CD4-positive, alpha-beta memory T cell (primary cell): ENCODE data around the gene TFF3. TPM values are rescaled to one million over a fixed set of nuclear protein-coding genes. Genes with fewer than 3 reads are reported as not detected.

Source experiments
- CTCF ChIA-PET: fragments of 350-600 bp; sonication (Branson Sonifier 250); formaldehyde crosslinking; loops from one replicate; lab custom pipeline; 2021; ENCODE audit warnings: inconsistent platforms; ENCODE audit not compliant: partially characterized antibody; lab: Charles Lee
- POLR2A ChIA-PET: fragments of 350-600 bp; sonication (Branson Sonifier 250); formaldehyde crosslinking; loops from one replicate; lab custom pipeline; 2021; ENCODE audit not compliant: partially characterized antibody; lab: Charles Lee
- DNase-seq, 5 donors: peaks; one replicate each; pipeline versions ENCODE4 v3.0.0 to v3.0.0-alpha.2; 2020 to 2022; ENCODE audit warnings: mixed read lengths in 1 of 5
- H3K27ac ChIP-seq: one replicate; pipeline ENCODE4 v1.7.0; 2013; ENCODE audit warnings: low read depth, low read length
- H3K27me3 ChIP-seq: 2 replicates; pipeline ENCODE4 v1.7.0; 2013; ENCODE audit warnings: mild to moderate bottlenecking, low read length, moderate library complexity; ENCODE audit not compliant: insufficient read depth
- H3K36me3 ChIP-seq: 2 replicates; pipeline ENCODE4 v1.7.0; 2013; ENCODE audit warnings: mild to moderate bottlenecking, low read length, moderate library complexity; ENCODE audit not compliant: insufficient read depth
- H3K4me1 ChIP-seq: 2 replicates; pipeline ENCODE4 v1.7.0; 2013; ENCODE audit warnings: mild to moderate bottlenecking, low read length, moderate library complexity; ENCODE audit not compliant: insufficient read depth
- H3K4me3 ChIP-seq, 2 donors: one replicate each; pipeline ENCODE4 v1.7.0; 2013; ENCODE audit warnings: low read length in 2 of 2, mild to moderate bottlenecking in 1 of 2
- H3K9me3 ChIP-seq, 2 donors: one replicate each; pipeline ENCODE4 v1.7.0; 2013; ENCODE audit warnings: low read length in 2 of 2, control low read depth in 1 of 2; ENCODE audit not compliant: control insufficient read depth in 1 of 2
- H3K27ac Mint-ChIP-seq, 7 donors: one replicate each; pipeline ENCODE4 v1.8.0; 2020 to 2021; ENCODE audit warnings: mixed read lengths in 7 of 7, mild to moderate bottlenecking in 6 of 7, inconsistent platforms in 3 of 7, moderate library complexity in 3 of 7
- H3K27me3 Mint-ChIP-seq, 2 donors: one replicate each; pipeline ENCODE4 v1.8.0; 2020 to 2021; ENCODE audit warnings: mixed read lengths in 2 of 2
- H3K36me3 Mint-ChIP-seq, 2 donors: one replicate each; pipeline ENCODE4 v1.8.0; 2020 to 2021; ENCODE audit warnings: mixed read lengths in 2 of 2, inconsistent platforms in 1 of 2, mild to moderate bottlenecking in 1 of 2
- H3K4me1 Mint-ChIP-seq, 4 donors: one replicate each; pipeline ENCODE4 v1.8.0; 2020 to 2021; ENCODE audit warnings: mixed read lengths in 4 of 4, mild to moderate bottlenecking in 1 of 4
- H3K4me3 Mint-ChIP-seq, 8 donors: one replicate each; pipeline ENCODE4 v1.8.0; 2020 to 2021; ENCODE audit warnings: mixed read lengths in 8 of 8, mild to moderate bottlenecking in 7 of 8, moderate library complexity in 6 of 8, inconsistent platforms in 3 of 8
- H3K9me3 Mint-ChIP-seq, 8 donors: one replicate each; pipeline ENCODE4 v1.8.0; 2020 to 2021; ENCODE audit warnings: mixed read lengths in 8 of 8, mild to moderate bottlenecking in 5 of 8, inconsistent platforms in 3 of 8, moderate library complexity in 1 of 8
- intact Hi-C: fragments of 100-400 bp; cut with micrococcal nuclease; formaldehyde crosslinking; loops from one replicate; pipeline ENCODE4 v1.15.1; 2023
- polyA plus RNA-seq, 2 donors: library from polyadenylated mRNA; unstranded; fragments of 300-500 nt; fragmentation: Illumina TruSeq; gene quantifications; one replicate each; pipeline ENCODE4 v1.2.3, GENCODE V29; 2021
- total RNA-seq, 2 experiments: library from RNA; stranded (reverse); gene quantifications; one replicate each; pipeline ENCODE4 v1.2.3, GENCODE V29; 2021

TFF3 gene
- total and polyA plus RNA-seq, 4 experiments from 2014 or later: not detected

- H3K27ac Mint-ChIP-seq: peak overlapping the region in 2 of 7 donors; percentile 22 to 24
- no peaks in the 10 kb centered on the region for H3K9me3 Mint-ChIP-seq
- no peaks in the 10 kb centered on the region for H3K27me3 ChIP-seq
- ChIA-PET CTCF (interaction anchor here (0.6 to 2.4 kb wide), 8 partner anchors 27 to 600 kb away, joined by 3 to 12 read pairs (median 4); no protein-coding TSS in a partner anchor), POLR2A (interaction anchor here (0.5 kb wide), 1 partner anchor 429 kb away, joined by 3 read pairs; no protein-coding TSS in a partner anchor)
- no peaks in the 10 kb centered on the region for H3K36me3 ChIP-seq
- peaks cover 8% of the 10 kb centered on the region for H3K4me1 ChIP-seq
- H3K4me3 ChIP-seq: no peak overlapping the region
- intact Hi-C loops: loop anchor here (1.0 kb wide), 1 partner anchor 141 kb away; no protein-coding TSS in a partner anchor
- H3K36me3 Mint-ChIP-seq: no peaks in the 10 kb centered on the region
- H3K27me3 Mint-ChIP-seq: peaks cover 0 to 11% of the 10 kb centered on the region in 2 donors
- H3K4me3 Mint-ChIP-seq: no peak overlapping the region
- peaks cover 0 to 8% (median 5%) of the 10 kb centered on the region in 4 donors for H3K4me1 Mint-ChIP-seq
- H3K27ac ChIP-seq: no peak overlapping the region
- peak in 1 of 5 donors; percentile 8 for DNase-seq
- H3K9me3 ChIP-seq: no peaks in the 10 kb centered on the region
Measured at GRCh38 chr21:42308914-42309752, 6.1 kb downstream of the TFF3 start.

- intact Hi-C loops: no loop called here
- no peaks in the 10 kb centered on the region for H3K36me3 ChIP-seq
- Mint-ChIP-seq H3K4me1 (peaks cover 0 to 8% (median 5%) of the 10 kb centered on the region in 4 donors), H3K9me3 (no peaks in the 10 kb centered on the region), H3K4me3 (no peak overlapping the region), H3K27me3 (peaks cover 0 to 11% of the 10 kb centered on the region in 2 donors), H3K27ac (peak overlapping the region in 2 of 7 donors; percentile 21 to 22), H3K36me3 (no peaks in the 10 kb centered on the region)
- ChIA-PET CTCF (interaction anchor here (1.5 to 2.4 kb wide), 2 partner anchors 28 to 40 kb away, joined by 4 to 12 read pairs; no protein-coding TSS in a partner anchor), POLR2A (no interaction called here)
- H3K4me1 ChIP-seq: peaks cover 8% of the 10 kb centered on the region
- no peak overlapping the region for H3K4me3 ChIP-seq
- H3K9me3 ChIP-seq: no peaks in the 10 kb centered on the region
- no peak overlapping the region for H3K27ac ChIP-seq
- no peaks in the 10 kb centered on the region for H3K27me3 ChIP-seq
- no peak for DNase-seq
Measured at GRCh38 chr21:42308161-42308913, 6.9 kb downstream of the TFF3 start.

- intact Hi-C loops: no loop called here
- peak overlapping the region in 2 of 7 donors; percentile 46 to 55 for H3K27ac Mint-ChIP-seq
- peaks cover 0 to 11% of the 10 kb centered on the region in 2 donors for H3K27me3 Mint-ChIP-seq
- H3K4me1 Mint-ChIP-seq: peaks cover 0 to 8% (median 5%) of the 10 kb centered on the region in 4 donors
- no peak overlapping the region for H3K4me3 ChIP-seq
- H3K4me1 ChIP-seq: peaks cover 8% of the 10 kb centered on the region
- no peak for DNase-seq
- H3K4me3 Mint-ChIP-seq: no peak overlapping the region
- H3K9me3 ChIP-seq: no peaks in the 10 kb centered on the region
- no peak overlapping the region for H3K27ac ChIP-seq
- no peaks in the 10 kb centered on the region for H3K36me3 ChIP-seq
- CTCF ChIA-PET: no interaction called here
- POLR2A ChIA-PET: no interaction called here
- no peaks in the 10 kb centered on the region for H3K36me3 Mint-ChIP-seq
- H3K9me3 Mint-ChIP-seq: no peaks in the 10 kb centered on the region
- no peaks in the 10 kb centered on the region for H3K27me3 ChIP-seq
Measured at GRCh38 chr21:42307106-42307505, 8.1 kb downstream of the TFF3 start.

- Mint-ChIP-seq H3K4me1 (peaks cover 0 to 8% (median 5%) of the 10 kb centered on the region in 4 donors), H3K36me3 (no peaks in the 10 kb centered on the region), H3K27ac (peak overlapping the region in 1 of 7 donors; percentile 46), H3K27me3 (peaks cover 0 to 11% of the 10 kb centered on the region in 2 donors), H3K9me3 (no peaks in the 10 kb centered on the region), H3K4me3 (no peak overlapping the region)
- peaks cover 8% of the 10 kb centered on the region for H3K4me1 ChIP-seq
- ChIA-PET CTCF (no interaction called here), POLR2A (no interaction called here)
- DNase-seq: no peak
- no peak overlapping the region for H3K4me3 ChIP-seq
- H3K36me3 ChIP-seq: no peaks in the 10 kb centered on the region
- no peaks in the 10 kb centered on the region for H3K9me3 ChIP-seq
- intact Hi-C loops: no loop called here
- no peak overlapping the region for H3K27ac ChIP-seq
- no peaks in the 10 kb centered on the region for H3K27me3 ChIP-seq
Measured at GRCh38 chr21:42306366-42307035, 8.7 kb downstream of the TFF3 start.

GRCh38 chr21:42305707-42306147 lies 9.5 kb downstream of the TFF3 start:
- Mint-ChIP-seq H3K4me1 (peaks cover 0 to 8% (median 5%) of the 10 kb centered on the region in 4 donors), H3K27me3 (peaks cover 0 to 11% of the 10 kb centered on the region in 2 donors), H3K4me3 (no peak overlapping the region), H3K36me3 (no peaks in the 10 kb centered on the region), H3K27ac (peak overlapping the region in 1 of 7 donors; percentile 16), H3K9me3 (no peaks in the 10 kb centered on the region)
- H3K36me3 ChIP-seq: no peaks in the 10 kb centered on the region
- intact Hi-C loops: no loop called here
- no peak overlapping the region for H3K27ac ChIP-seq
- H3K4me1 ChIP-seq: peaks cover 8% of the 10 kb centered on the region
- no peak for DNase-seq
- H3K27me3 ChIP-seq: no peaks in the 10 kb centered on the region
- CTCF ChIA-PET: no interaction called here
- POLR2A ChIA-PET: no interaction called here
- H3K4me3 ChIP-seq: no peak overlapping the region
- no peaks in the 10 kb centered on the region for H3K9me3 ChIP-seq

- no peaks in the 10 kb centered on the region for H3K9me3 Mint-ChIP-seq
- peaks cover 3 to 12% (median 5%) of the 10 kb centered on the region in 4 donors for H3K4me1 Mint-ChIP-seq
- H3K27ac Mint-ChIP-seq: peak overlapping the region in 1 of 7 donors; percentile 28
- H3K36me3 ChIP-seq: no peaks in the 10 kb centered on the region
- H3K9me3 ChIP-seq: no peaks in the 10 kb centered on the region
- H3K27me3 Mint-ChIP-seq: peaks cover 0 to 11% of the 10 kb centered on the region in 2 donors
- H3K27me3 ChIP-seq: no peaks in the 10 kb centered on the region
- intact Hi-C loops: no loop called here
- no peak overlapping the region for H3K4me3 ChIP-seq
- H3K27ac ChIP-seq: no peak overlapping the region
- CTCF ChIA-PET: no interaction called here
- POLR2A ChIA-PET: no interaction called here
- H3K36me3 Mint-ChIP-seq: no peaks in the 10 kb centered on the region
- H3K4me3 Mint-ChIP-seq: no peak overlapping the region
- H3K4me1 ChIP-seq: peaks cover 6% of the 10 kb centered on the region
- no peak for DNase-seq
Measured at GRCh38 chr21:42304556-42305454, 10.4 kb downstream of the TFF3 start.
